Uterus (tissue), 2 donors: ENCODE measurements around the gene KLHL21.

Experiments
- POLR2A ChIP-seq, 2 donors: fragments of 450-650 bp; IDR thresholded peaks; one replicate each; pipeline ENCODE4 v1.6.1; 2016; ENCODE audit warnings: antibody characterized with exemption in 2 of 2, mild to moderate bottlenecking in 1 of 2, moderate library complexity in 1 of 2
- TF ChIP-seq, protein P1 (sequence below), 4 experiments: fragments of 200-600 bp in 2 of 4; fragments of 450-650 bp in 2 of 4; sonication (generic) in 2 of 4; IDR thresholded peaks; one replicate each; pipeline ENCODE4 v1.5.1; 2016 to 2019; ENCODE audit warnings: antibody characterized with exemption in 4 of 4, mild to moderate bottlenecking in 2 of 4, moderate library complexity in 1 of 4

DNA sequence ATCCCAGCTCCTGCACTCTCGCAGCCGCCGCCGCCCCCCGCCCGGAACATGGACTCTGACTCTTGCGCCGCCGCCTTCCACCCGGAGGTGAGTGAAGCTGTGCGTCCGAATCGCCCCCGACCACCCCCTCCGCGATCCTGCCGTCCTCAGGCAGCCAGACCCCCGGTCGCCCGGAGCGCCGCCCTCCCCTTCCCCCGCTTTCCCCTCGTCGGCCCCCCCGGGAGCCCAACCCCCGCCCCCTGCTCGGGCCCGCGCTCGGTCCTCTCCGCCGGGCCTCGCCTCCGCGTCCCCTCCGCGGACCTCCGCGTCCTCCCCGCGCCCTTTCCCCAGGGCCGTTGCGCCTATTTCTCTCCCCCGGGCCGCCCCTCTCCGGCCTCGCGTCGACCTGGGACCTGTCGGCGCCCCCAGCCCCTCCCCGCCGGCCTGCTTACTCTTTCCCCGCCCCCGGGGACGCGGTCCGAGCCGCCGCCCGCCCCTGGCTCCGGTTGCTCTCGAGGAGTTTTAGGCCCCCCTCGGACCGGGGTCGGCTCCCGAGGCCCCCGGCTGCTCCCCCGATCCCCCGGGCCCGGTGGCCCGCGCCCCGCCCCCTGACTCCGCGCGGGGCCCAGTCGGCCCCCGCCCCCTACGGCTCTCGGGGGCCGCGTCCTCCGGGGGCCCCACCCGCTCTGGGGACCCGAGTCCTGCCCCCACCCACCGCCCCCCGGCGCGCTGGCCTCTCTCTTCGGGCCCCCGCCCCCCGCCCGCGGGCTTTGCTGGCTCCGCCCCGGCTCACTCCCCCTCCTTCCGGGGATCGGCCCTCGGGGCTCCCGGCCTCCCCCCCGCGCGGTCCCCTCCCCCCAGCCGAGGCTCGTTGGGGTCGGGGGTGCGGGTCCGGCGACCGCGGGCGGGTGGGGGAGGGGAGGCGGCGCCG is 11.6 kb upstream of the KLHL21 start:
- TF ChIP-seq POLR2A (IDR thresholded peaks at IDR 0.05) = no peak
- TF ChIP-seq, protein P1, sequence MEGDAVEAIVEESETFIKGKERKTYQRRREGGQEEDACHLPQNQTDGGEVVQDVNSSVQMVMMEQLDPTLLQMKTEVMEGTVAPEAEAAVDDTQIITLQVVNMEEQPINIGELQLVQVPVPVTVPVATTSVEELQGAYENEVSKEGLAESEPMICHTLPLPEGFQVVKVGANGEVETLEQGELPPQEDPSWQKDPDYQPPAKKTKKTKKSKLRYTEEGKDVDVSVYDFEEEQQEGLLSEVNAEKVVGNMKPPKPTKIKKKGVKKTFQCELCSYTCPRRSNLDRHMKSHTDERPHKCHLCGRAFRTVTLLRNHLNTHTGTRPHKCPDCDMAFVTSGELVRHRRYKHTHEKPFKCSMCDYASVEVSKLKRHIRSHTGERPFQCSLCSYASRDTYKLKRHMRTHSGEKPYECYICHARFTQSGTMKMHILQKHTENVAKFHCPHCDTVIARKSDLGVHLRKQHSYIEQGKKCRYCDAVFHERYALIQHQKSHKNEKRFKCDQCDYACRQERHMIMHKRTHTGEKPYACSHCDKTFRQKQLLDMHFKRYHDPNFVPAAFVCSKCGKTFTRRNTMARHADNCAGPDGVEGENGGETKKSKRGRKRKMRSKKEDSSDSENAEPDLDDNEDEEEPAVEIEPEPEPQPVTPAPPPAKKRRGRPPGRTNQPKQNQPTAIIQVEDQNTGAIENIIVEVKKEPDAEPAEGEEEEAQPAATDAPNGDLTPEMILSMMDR (IDR thresholded peaks at IDR 0.05) = no peak
